H9 (cell line): ENCODE data around the gene FEM1B. TPM values are rescaled to one million over a fixed set of nuclear protein-coding genes. Genes with fewer than 3 reads are reported as not detected.
A peak's percentile ranks its signal among the peaks of the same experiment; 100 is the strongest.

Experiments
- DNase-seq: peaks from one replicate; pipeline ENCODE4 v3.0.0-alpha.2; 2017
- H2AFZ ChIP-seq: one replicate; pipeline ENCODE4 v1.6.1; 2013; ENCODE audit warnings: mild to moderate bottlenecking, low read length, control low read depth, moderate library complexity
- H2AK5ac ChIP-seq: 2 replicates; pipeline ENCODE4 v1.6.1; 2013; ENCODE audit warnings: low read length, control low read depth, mixed read lengths; ENCODE audit not compliant: insufficient read length
- H2BK120ac ChIP-seq: one replicate; pipeline ENCODE4 v1.6.1; 2013; ENCODE audit warnings: low read depth, mild to moderate bottlenecking, low read length, control low read depth, inconsistent platforms; ENCODE audit not compliant: poor library complexity, severe bottlenecking
- H2BK12ac ChIP-seq: 2 replicates; pipeline ENCODE4 v1.6.1; 2013; ENCODE audit warnings: low read length, control low read depth, mixed read lengths, low read depth; ENCODE audit not compliant: insufficient read length
- H2BK15ac ChIP-seq: 2 replicates; pipeline ENCODE4 v1.6.1; 2013; ENCODE audit warnings: low read depth, low read length, control low read depth
- H2BK20ac ChIP-seq: one replicate; pipeline ENCODE4 v1.6.1; 2013; ENCODE audit warnings: low read depth, mild to moderate bottlenecking, low read length, control low read depth, inconsistent platforms; ENCODE audit not compliant: poor library complexity, severe bottlenecking
- H2BK5ac ChIP-seq: 2 replicates; pipeline ENCODE4 v1.6.1; 2013; ENCODE audit warnings: low read length, control low read depth, mixed read lengths; ENCODE audit not compliant: insufficient read length
- H3K14ac ChIP-seq: 2 replicates; pipeline ENCODE4 v1.6.1; 2013; ENCODE audit warnings: low read length, control low read depth; ENCODE audit not compliant: insufficient read depth
- H3K18ac ChIP-seq: 2 replicates; pipeline ENCODE4 v1.6.1; 2013; ENCODE audit warnings: low read depth, mild to moderate bottlenecking, mixed read lengths, low read length, control low read depth; ENCODE audit not compliant: insufficient read length
- H3K23ac ChIP-seq: 2 replicates; pipeline ENCODE4 v1.6.1; 2013; ENCODE audit warnings: low read length, control low read depth, mixed read lengths, low read depth; ENCODE audit not compliant: insufficient read length
- H3K23me2 ChIP-seq: 2 replicates; pipeline ENCODE4 v1.6.1; 2013; ENCODE audit warnings: low read depth, mild to moderate bottlenecking, mixed read lengths, low read length, control low read depth; ENCODE audit not compliant: insufficient read length, poor library complexity, severe bottlenecking
- H3K27ac ChIP-seq: 2 replicates; pipeline ENCODE4 v1.5.1; 2013; ENCODE audit warnings: low read length, control low read depth, mixed read lengths, low read depth; ENCODE audit not compliant: insufficient read length
- H3K27me3 ChIP-seq: 2 replicates; pipeline ENCODE4 v1.6.1; 2013; ENCODE audit warnings: low read length, control low read depth, inconsistent platforms; ENCODE audit not compliant: insufficient read depth
- H3K4ac ChIP-seq: 2 replicates; pipeline ENCODE4 v1.6.1; 2013; ENCODE audit warnings: low read depth, mild to moderate bottlenecking, control low read depth, inconsistent platforms, low read length, moderate library complexity
- H3K4me1 ChIP-seq: 2 replicates; pipeline ENCODE4 v1.6.1; 2013; ENCODE audit warnings: low read length, control low read depth, inconsistent platforms; ENCODE audit not compliant: insufficient read depth
- H3K4me2 ChIP-seq: 2 replicates; pipeline ENCODE4 v1.6.1; 2013; ENCODE audit warnings: low read length, control low read depth, mixed read lengths; ENCODE audit not compliant: insufficient read length, insufficient read depth
- H3K56ac ChIP-seq: 2 replicates; pipeline ENCODE4 v1.6.1; 2013; ENCODE audit warnings: low read depth, mild to moderate bottlenecking, mixed read lengths, low read length, control low read depth; ENCODE audit not compliant: insufficient read length
- H3K79me1 ChIP-seq: 2 replicates; pipeline ENCODE4 v1.6.1; 2013; ENCODE audit warnings: low read depth, mild to moderate bottlenecking, moderate library complexity, low read length, control low read depth, inconsistent platforms; ENCODE audit not compliant: insufficient read depth, poor library complexity, severe bottlenecking
- H3K79me2 ChIP-seq: 2 replicates; pipeline ENCODE4 v1.6.1; 2013; ENCODE audit warnings: low read length, control low read depth, inconsistent platforms; ENCODE audit not compliant: insufficient read depth
- H3K9ac ChIP-seq: 2 replicates; pipeline ENCODE4 v1.6.1; 2013; ENCODE audit warnings: low read length, control low read depth, mixed read lengths; ENCODE audit not compliant: insufficient read length; ENCODE audit errors: extremely low read depth
- H3K9me3 ChIP-seq: one replicate; pipeline ENCODE4 v1.6.1; 2013; ENCODE audit warnings: low read depth, low read length, inconsistent platforms; ENCODE audit not compliant: control insufficient read depth
- H3T11ph ChIP-seq: one replicate; pipeline ENCODE4 v1.6.1; 2013; ENCODE audit warnings: mild to moderate bottlenecking, low read length, control low read depth, inconsistent platforms
- H4K20me1 ChIP-seq: one replicate; pipeline ENCODE4 v1.6.1; 2013; ENCODE audit not compliant: control insufficient read depth, insufficient read length, insufficient read depth
- H4K5ac ChIP-seq: 2 replicates; pipeline ENCODE4 v1.6.1; 2013; ENCODE audit warnings: low read depth, mild to moderate bottlenecking, mixed read lengths, low read length, control low read depth; ENCODE audit not compliant: insufficient read length
- H4K8ac ChIP-seq: replicated peaks from 2 replicates; pipeline ENCODE4 v1.6.1; 2013; ENCODE audit warnings: low read length, control low read depth, mixed read lengths, low read depth; ENCODE audit not compliant: insufficient read length
- H4K91ac ChIP-seq: 2 replicates; pipeline ENCODE4 v1.6.1; 2013; ENCODE audit warnings: low read depth, mild to moderate bottlenecking, moderate library complexity, mixed read lengths, low read length, control low read depth; ENCODE audit not compliant: insufficient read length
- H3K27ac Mint-ChIP-seq, 3 experiments: 2 replicates in 2 of 3; 3 replicates in 1 of 3; pipeline ENCODE4 v1.8.0; 2020 to 2021; ENCODE audit warnings: mixed read lengths in 3 of 3, mild to moderate bottlenecking in 1 of 3, moderate library complexity in 1 of 3
- H3K27me3 Mint-ChIP-seq: 2 replicates; pipeline ENCODE4 v1.8.0; 2021; ENCODE audit warnings: low read depth, mild to moderate bottlenecking, moderate library complexity, mixed read lengths
- H3K36me3 Mint-ChIP-seq, 3 experiments: 2 replicates in 2 of 3; 3 replicates in 1 of 3; pipeline ENCODE4 v1.8.0; 2020 to 2021; ENCODE audit warnings: low read depth in 3 of 3, mixed read lengths in 3 of 3; ENCODE audit not compliant: insufficient read depth in 1 of 3
- H3K4me1 Mint-ChIP-seq, 2 experiments: 2 replicates each; pipeline ENCODE4 v1.8.0; 2020; ENCODE audit warnings: mixed read lengths in 2 of 2
- H3K4me3 Mint-ChIP-seq, 2 experiments: 2 replicates in 1 of 2; 3 replicates in 1 of 2; pipeline ENCODE4 v1.8.0; 2020 to 2021; ENCODE audit warnings: mild to moderate bottlenecking in 2 of 2, mixed read lengths in 2 of 2, moderate library complexity in 1 of 2
- H3K9me3 Mint-ChIP-seq, 2 experiments: 2 replicates in 1 of 2; 3 replicates in 1 of 2; pipeline ENCODE4 v1.8.0; 2020; ENCODE audit warnings: mild to moderate bottlenecking in 2 of 2, mixed read lengths in 2 of 2, moderate library complexity in 1 of 2
- WGBS: extraction: QIAGEN DNeasy Blood & Tissue Kit; methylation state at CpG from one replicate; pipeline ENCODE4 v1.1.7; 2013; ENCODE audit warnings: missing lambda C conversion rate, low lambda C conversion rate, mixed read lengths; ENCODE audit not compliant: insufficient read length; ENCODE audit errors: extremely low coverage; 5-methylcytosine and 5-hydroxymethylcytosine counted together
- total RNA-seq: library from RNA; stranded (reverse); gene quantifications from 2 replicates; pipeline ENCODE4 v1.2.1, GENCODE V29; 2021
- TF ChIP-seq, protein P1 (sequence below): fragments of 200-600 bp; sonication (generic); conservative IDR thresholded peaks from 3 replicates; pipeline ENCODE4 v1.8.0; 2021; ENCODE audit warnings: antibody characterized with exemption, mild to moderate bottlenecking

The FEM1B gene
- total RNA-seq, 1 experiment from 2014 or later, result 77.9 TPM

DNA sequence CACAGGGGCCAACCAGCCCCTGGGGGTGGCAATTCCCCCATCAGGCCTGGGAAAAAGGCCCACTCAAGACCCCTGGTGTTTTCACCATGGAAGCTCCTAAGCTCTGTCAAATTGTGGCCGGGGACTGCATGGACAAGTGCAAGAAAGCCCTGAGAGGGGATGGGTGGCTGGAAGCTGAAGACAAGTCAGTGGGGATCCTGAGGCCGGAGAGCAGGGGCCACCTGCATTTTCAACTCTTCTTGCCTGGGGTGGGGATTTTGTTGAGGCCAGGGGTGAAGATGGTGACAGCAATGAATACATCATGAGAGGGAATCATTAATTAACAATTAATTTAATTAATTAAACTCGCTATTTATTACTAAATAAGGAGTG, 33.9 kb downstream of the FEM1B start:
- no peaks in the 10 kb centered on the region for H3K79me1 ChIP-seq
- no peak overlapping the region for H2BK12ac ChIP-seq
- Mint-ChIP-seq H3K9me3 (no peaks in the 10 kb centered on the region), H3K27ac (peak overlapping the region in 1 of 3 experiments; percentile 56; a peak in 1 of 7 replicates), H3K27me3 (no peaks in the 10 kb centered on the region), H3K36me3 (no peaks in the 10 kb centered on the region), H3K4me1 (peaks cover 37 to 63% of the 10 kb centered on the region in 2 experiments), H3K4me3 (no peak overlapping the region)
- H4K5ac ChIP-seq, result no peak overlapping the region
- no peak overlapping the region for H3T11ph ChIP-seq
- no peak overlapping the region for H2BK20ac ChIP-seq
- no peak overlapping the region for H4K8ac ChIP-seq
- H3K4me2 ChIP-seq, result no peak overlapping the region
- DNase-seq, result no peak
- H3K23me2 ChIP-seq, result no peaks in the 10 kb centered on the region
- H3K79me2 ChIP-seq, result no peaks in the 10 kb centered on the region
- H3K9me3 ChIP-seq, result no peaks in the 10 kb centered on the region
- peaks cover 2% of the 10 kb centered on the region; the same call in 1 of the 2 replicates for H3K4me1 ChIP-seq
- H3K18ac ChIP-seq, result no peak overlapping the region
- H2AK5ac ChIP-seq, result no peak overlapping the region
- no peak overlapping the region for H2BK120ac ChIP-seq
- H2BK15ac ChIP-seq, result no peak overlapping the region
- no peaks in the 10 kb centered on the region for H4K20me1 ChIP-seq
- WGBS, result no CpG with 5 or more reads among the region's 3 CpGs
- no peak overlapping the region for H3K9ac ChIP-seq
- no peak overlapping the region for H3K27ac ChIP-seq
- no peak overlapping the region for H3K23ac ChIP-seq
- H3K27me3 ChIP-seq, result no peaks in the 10 kb centered on the region
- no peak overlapping the region for H3K4ac ChIP-seq
- TF ChIP-seq, protein P1, sequence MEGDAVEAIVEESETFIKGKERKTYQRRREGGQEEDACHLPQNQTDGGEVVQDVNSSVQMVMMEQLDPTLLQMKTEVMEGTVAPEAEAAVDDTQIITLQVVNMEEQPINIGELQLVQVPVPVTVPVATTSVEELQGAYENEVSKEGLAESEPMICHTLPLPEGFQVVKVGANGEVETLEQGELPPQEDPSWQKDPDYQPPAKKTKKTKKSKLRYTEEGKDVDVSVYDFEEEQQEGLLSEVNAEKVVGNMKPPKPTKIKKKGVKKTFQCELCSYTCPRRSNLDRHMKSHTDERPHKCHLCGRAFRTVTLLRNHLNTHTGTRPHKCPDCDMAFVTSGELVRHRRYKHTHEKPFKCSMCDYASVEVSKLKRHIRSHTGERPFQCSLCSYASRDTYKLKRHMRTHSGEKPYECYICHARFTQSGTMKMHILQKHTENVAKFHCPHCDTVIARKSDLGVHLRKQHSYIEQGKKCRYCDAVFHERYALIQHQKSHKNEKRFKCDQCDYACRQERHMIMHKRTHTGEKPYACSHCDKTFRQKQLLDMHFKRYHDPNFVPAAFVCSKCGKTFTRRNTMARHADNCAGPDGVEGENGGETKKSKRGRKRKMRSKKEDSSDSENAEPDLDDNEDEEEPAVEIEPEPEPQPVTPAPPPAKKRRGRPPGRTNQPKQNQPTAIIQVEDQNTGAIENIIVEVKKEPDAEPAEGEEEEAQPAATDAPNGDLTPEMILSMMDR, result no peak
- H4K91ac ChIP-seq, result no peak overlapping the region
- no peak overlapping the region for H2AFZ ChIP-seq
- no peak overlapping the region for H3K14ac ChIP-seq
- no peak overlapping the region for H2BK5ac ChIP-seq
- no peak overlapping the region for H3K56ac ChIP-seq
